ENCODE results near the gene CNGB1.

DNA sequence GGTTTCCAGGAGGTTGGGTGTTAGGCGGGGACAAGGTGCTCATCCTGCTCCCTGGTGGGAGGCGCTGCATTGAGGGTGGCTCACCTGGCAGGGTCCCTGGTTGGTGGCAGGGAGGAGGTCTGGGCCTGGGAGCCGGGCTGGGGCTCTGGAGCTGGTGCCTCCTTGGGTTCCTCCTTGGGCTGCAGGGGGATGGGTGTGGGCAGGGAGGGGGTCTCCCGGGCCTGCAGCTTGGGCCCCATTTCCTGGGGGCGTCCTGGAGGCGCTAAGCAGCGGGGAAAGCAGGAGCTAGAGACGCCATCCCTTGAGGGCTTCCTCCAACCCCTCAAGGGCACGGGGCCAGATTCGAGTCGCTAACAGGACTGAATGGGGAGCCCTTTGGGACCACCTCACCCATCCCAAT lies 11.1 kb downstream of the CNGB1 start:
- TF ChIP-seq, protein P1, sequence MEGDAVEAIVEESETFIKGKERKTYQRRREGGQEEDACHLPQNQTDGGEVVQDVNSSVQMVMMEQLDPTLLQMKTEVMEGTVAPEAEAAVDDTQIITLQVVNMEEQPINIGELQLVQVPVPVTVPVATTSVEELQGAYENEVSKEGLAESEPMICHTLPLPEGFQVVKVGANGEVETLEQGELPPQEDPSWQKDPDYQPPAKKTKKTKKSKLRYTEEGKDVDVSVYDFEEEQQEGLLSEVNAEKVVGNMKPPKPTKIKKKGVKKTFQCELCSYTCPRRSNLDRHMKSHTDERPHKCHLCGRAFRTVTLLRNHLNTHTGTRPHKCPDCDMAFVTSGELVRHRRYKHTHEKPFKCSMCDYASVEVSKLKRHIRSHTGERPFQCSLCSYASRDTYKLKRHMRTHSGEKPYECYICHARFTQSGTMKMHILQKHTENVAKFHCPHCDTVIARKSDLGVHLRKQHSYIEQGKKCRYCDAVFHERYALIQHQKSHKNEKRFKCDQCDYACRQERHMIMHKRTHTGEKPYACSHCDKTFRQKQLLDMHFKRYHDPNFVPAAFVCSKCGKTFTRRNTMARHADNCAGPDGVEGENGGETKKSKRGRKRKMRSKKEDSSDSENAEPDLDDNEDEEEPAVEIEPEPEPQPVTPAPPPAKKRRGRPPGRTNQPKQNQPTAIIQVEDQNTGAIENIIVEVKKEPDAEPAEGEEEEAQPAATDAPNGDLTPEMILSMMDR (IDR thresholded peaks at IDR 0.05), result no peak
- TF ChIP-seq POLR2A (IDR thresholded peaks at IDR 0.05), result no peak

Data from ovary (tissue), 3 donors.